ENCODE measurements around the gene HCAR2.

GRCh38 chr12:122738571-122738970, 35.4 kb upstream of the HCAR2 start:
- TF ChIP-seq FOXA1 (IDR thresholded peaks at IDR 0.05) (no peak), ZNF384 (IDR thresholded peaks at IDR 0.05) (no peak), TARDBP (IDR thresholded peaks at IDR 0.05) (no peak), BHLHE40 (IDR thresholded peaks at IDR 0.05; ENCODE audit: borderline replicate concordance) (no peak), NFRKB (IDR thresholded peaks at IDR 0.05) (no peak)

Measured in HEK293T (cell line).